IPS-15b (cell line): ENCODE data around the gene DHCR7.

Source experiments
- H3K27me3 ChIP-seq: one replicate; pipeline ENCODE4 v1.6.1; 2013; ENCODE audit warnings: low read length; ENCODE audit not compliant: control insufficient read depth, insufficient read depth
- H3K36me3 ChIP-seq: one replicate; pipeline ENCODE4 v1.6.1; 2013; ENCODE audit warnings: low read length; ENCODE audit not compliant: control insufficient read depth, insufficient read depth
- H3K4me1 ChIP-seq: one replicate; pipeline ENCODE4 v1.6.1; 2013; ENCODE audit warnings: mild to moderate bottlenecking, low read length; ENCODE audit not compliant: control insufficient read depth, insufficient read depth
- H3K4me3 ChIP-seq: one replicate; pipeline ENCODE4 v1.5.1; 2013; ENCODE audit warnings: low read depth, low read length
- H3K9ac ChIP-seq: one replicate; pipeline ENCODE4 v1.6.1; 2013; ENCODE audit warnings: low read depth, mild to moderate bottlenecking, low read length
- H3K9me3 ChIP-seq: one replicate; pipeline ENCODE4 v1.6.1; 2013; ENCODE audit warnings: mild to moderate bottlenecking, low read length; ENCODE audit not compliant: control insufficient read depth, insufficient read depth

The DHCR7 gene

DNA sequence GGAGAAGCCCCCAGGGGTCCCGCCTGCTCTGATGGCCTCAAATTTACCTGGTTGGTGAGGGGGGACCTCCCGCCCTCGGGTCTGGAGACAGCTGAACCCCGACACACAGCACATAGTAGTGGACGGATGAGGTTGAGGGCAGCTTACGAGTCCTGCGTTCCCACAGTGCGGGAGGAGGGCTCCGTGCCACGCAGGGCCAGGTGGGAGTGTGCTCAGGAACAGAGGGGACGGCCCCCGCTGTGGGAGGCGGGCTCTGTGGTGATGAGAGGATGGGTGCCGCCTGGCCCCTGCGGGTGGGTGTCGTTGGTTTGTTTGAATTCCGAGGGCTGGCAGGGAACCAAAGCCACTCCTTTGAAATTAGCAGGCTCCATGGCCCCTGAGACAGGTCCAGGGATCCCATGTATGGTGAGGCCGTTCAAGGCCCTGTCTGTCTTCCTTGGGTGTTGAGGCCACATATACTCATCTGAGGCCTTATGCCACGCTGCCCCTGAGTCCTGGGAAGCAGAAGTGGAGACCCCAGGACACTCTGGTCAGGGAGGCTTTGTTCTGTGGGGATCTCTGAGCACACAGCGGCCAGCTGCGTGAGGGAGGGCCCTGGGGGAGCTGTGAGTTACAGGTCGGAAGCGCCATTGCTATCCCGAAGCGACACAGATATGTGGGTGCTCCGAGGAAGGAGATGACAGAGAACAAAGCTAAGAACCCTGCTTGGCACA is 26.7 kb upstream of the DHCR7 start:
- no peaks in the 10 kb centered on the region for H3K27me3 ChIP-seq
- H3K9ac ChIP-seq: no peak overlapping the region
- no peaks in the 10 kb centered on the region for H3K9me3 ChIP-seq
- H3K4me3 ChIP-seq: no peak overlapping the region
- H3K4me1 ChIP-seq: peaks cover 3% of the 10 kb centered on the region
- H3K36me3 ChIP-seq: peaks cover 25% of the 10 kb centered on the region

DNA sequence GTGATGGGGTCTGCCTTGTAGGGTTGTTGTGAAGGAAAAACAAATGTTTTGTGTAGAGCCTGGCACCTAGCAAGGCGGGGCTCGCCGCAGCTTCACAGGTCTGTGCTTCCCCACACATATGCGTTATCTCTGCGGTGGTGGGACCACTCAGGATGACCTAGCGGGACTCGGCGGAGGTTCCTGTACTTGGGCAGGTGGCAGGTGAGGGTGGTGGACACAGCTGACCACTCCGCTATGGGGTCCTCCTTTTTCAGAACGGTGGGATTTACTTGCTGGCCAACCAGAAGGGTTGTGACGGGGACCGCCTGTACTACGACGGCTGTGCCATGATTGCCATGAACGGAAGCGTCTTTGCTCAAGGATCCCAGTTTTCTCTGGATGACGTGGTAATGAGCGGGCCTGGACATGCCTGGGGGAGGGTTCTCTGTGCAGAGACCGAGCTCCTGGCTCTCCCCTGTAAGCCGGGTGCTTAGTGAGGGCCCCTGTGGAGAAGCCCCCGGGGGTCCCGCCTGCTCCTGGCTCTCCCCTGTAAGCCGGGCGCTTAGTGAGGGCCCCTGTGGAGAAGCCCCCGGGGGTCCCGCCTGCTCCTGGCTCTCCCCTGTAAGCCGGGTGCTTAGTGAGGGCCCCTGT is 26.1 kb upstream of the DHCR7 start:
- Histone ChIP-seq H3K9ac (no peak overlapping the region), H3K4me3 (no peak overlapping the region), H3K4me1 (peaks cover 3% of the 10 kb centered on the region), H3K27me3 (no peaks in the 10 kb centered on the region), H3K9me3 (no peaks in the 10 kb centered on the region), H3K36me3 (peaks cover 22% of the 10 kb centered on the region)

DNA sequence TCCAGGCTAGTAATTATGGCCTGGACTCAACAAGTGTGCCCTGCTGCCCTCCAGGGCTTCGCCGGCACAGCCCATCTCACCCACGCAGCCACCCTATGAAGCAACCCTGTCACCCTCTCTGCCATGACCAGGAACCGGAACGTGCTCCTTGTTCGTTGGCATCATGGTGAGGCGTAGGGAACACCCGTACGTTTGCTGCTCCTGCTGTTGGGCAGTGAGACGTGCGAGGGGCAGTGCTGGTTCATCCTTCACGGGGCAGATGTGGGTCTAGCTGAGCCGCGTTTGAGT is 25.5 kb upstream of the DHCR7 start:
- no peaks in the 10 kb centered on the region for H3K27me3 ChIP-seq
- H3K36me3 ChIP-seq: peaks cover 22% of the 10 kb centered on the region
- H3K4me1 ChIP-seq: peaks cover 3% of the 10 kb centered on the region
- H3K4me3 ChIP-seq: no peak overlapping the region
- H3K9me3 ChIP-seq: no peaks in the 10 kb centered on the region
- no peak overlapping the region for H3K9ac ChIP-seq

DNA sequence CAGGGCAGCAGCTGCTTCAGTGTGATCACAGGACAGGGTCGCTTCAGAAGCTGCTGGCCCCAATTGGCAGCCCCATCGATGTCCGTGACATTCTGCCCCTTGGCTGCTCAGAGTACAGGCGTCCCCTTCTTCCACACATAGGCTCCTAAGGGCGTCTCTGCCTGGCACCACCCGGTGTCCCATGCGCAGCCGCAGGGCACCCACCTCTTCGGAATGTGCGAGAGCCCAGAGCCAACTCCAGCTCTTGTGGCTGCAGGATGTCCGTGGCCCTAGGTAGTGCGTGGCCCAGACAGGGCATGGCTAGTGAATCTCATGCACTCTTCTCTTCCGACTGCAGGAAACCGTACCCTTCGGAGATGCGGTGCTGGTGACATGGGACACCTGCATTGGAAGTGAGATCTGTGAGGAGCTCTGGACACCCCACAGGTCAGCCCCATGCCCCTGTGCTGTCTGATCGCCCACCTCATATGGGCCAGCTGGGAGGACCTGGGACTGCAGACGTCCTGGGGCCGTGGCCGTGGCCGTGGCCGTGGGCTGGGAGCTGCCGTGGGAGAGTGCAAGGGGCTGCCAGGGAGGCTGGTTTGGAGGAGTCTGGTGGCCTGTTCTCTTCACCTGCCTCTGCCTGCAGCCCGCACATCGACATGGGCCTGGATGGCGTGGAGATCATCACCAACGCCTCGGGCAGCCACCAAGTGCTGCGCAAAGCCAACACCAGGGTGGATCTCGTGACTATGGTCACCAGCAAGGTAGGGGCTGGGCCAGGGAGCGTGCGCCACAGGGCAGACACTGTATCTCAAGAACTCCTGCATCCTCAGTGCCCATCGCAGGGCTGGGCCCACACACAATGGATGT is 25.0 kb upstream of the DHCR7 start:
- H3K4me1 ChIP-seq: peaks cover 3% of the 10 kb centered on the region
- H3K9ac ChIP-seq: no peak overlapping the region
- H3K4me3 ChIP-seq: no peak overlapping the region
- H3K9me3 ChIP-seq: no peaks in the 10 kb centered on the region
- H3K27me3 ChIP-seq: no peaks in the 10 kb centered on the region
- H3K36me3 ChIP-seq: peaks cover 19% of the 10 kb centered on the region

DNA sequence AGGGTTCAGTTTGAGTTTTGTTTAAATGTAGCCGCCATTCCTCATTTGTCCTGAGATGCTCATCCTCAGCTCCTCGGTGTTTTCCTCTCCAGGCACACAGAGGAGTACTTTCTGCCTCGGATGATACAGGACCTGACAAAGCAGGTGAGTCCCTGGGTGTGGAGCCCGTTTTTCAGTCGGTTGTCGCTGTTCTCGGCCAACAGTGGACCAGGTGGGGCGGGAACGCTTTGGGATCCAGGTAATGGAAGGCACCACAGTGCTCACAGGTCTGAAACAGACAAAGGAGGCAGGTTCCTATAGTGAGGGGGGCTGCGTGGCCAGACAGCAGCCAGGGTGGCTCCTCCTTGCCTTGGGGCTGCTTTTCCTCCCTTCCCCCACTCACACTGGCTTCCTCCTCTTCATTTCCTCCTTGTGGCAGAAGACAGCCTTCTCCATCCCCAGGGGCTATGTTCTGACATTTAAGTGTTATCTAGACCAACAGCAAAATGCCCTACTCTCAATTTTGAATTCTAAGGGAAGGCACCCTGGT is 24.2 kb upstream of the DHCR7 start:
- no peak overlapping the region for H3K9ac ChIP-seq
- H3K36me3 ChIP-seq: peaks cover 19% of the 10 kb centered on the region
- peaks cover 3% of the 10 kb centered on the region for H3K9me3 ChIP-seq
- no peak overlapping the region for H3K4me3 ChIP-seq
- peaks cover 1% of the 10 kb centered on the region for H3K4me1 ChIP-seq
- no peaks in the 10 kb centered on the region for H3K27me3 ChIP-seq

DNA sequence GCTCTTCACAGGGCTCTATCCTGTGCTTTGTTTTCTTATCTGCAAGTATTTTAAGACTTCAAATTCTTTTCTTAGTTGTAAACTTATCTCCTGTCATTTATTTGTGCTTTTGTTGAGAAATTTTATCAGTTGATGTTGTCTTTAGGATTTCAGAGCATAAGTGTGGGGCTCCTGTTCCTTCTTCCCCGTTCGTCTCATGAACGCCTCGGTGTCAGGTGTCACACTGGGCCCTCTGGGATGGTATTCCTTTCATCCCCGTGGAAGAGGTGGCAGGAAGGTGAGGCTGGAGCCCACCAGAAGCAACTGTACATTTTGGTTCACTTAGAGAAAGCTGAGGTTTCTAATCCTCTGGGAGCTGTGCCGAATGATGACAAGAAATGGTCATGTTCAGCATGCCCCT is 22.8 kb upstream of the DHCR7 start:
- Histone ChIP-seq H3K9ac (no peak overlapping the region), H3K36me3 (peaks cover 13% of the 10 kb centered on the region), H3K27me3 (no peaks in the 10 kb centered on the region), H3K4me3 (no peak overlapping the region), H3K9me3 (peaks cover 3% of the 10 kb centered on the region), H3K4me1 (no peaks in the 10 kb centered on the region)

DNA sequence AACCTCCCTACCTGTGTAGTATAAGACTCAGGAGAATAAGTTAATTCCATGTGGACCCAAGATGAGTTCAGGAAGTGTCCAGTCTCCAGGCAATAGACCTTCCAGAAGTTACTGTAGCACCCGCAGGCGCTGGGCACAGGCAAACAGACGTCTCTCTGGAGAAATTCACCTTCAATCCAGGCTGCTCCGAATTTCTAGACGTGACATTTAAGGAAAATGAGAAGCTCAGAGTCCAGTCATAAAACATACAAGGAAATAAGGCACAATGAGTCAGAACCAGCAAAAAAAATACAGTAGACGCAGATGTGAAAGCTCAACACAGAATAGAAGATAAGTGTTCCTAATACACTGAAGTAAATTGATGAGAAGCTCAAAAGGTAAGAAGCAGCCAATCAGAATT is 19.0 kb upstream of the DHCR7 start:
- no peaks in the 10 kb centered on the region for H3K36me3 ChIP-seq
- H3K4me1 ChIP-seq: no peaks in the 10 kb centered on the region
- H3K4me3 ChIP-seq: no peak overlapping the region
- no peak overlapping the region for H3K9ac ChIP-seq
- H3K9me3 ChIP-seq: peaks cover 3% of the 10 kb centered on the region
- no peaks in the 10 kb centered on the region for H3K27me3 ChIP-seq

DNA sequence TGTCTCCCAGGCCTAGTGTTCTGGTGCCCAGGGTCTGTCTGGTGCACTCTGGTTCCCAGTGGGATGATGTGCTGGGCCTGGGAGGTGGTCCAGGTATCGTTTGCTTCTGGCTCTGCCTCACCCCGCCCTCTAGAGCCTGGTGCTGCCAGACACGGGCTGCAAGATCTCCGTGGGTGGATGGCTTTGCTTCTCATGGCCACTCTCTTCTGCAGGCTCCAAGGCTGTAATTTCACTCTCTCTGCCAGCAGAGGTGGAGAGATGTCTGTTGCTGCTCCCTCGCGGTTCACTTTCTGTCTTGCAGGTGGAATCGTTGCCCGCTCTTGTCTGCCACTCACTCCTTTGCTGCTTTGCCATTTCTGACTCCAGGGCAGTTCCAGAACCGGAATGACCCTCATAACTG is 18.2 kb upstream of the DHCR7 start:
- Histone ChIP-seq H3K27me3 (no peaks in the 10 kb centered on the region), H3K4me1 (no peaks in the 10 kb centered on the region), H3K36me3 (no peaks in the 10 kb centered on the region), H3K9ac (no peak overlapping the region), H3K9me3 (peaks cover 3% of the 10 kb centered on the region), H3K4me3 (no peak overlapping the region)

DNA sequence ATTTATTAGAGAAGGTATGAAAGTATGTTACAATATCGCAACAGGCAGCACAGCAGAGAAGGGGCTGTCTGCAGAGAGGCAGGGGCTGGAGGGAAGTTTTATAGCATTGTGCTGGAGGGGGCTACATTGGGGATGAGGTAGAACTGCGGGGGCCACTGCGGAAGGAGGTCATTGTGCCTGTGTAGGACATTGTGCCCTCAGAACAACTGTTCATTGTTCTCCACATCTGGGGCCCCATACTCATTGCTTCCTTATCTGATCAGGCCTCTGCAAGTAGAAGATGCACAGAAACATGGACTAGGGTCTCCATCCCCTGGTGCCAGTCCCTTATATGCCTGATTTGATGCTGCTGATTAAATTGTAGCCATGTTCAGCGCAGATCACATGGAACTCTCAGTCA is 16.9 kb upstream of the DHCR7 start:
- Histone ChIP-seq H3K27me3 (no peaks in the 10 kb centered on the region), H3K9me3 (peaks cover 3% of the 10 kb centered on the region), H3K9ac (no peak overlapping the region), H3K4me1 (no peaks in the 10 kb centered on the region), H3K4me3 (no peak overlapping the region), H3K36me3 (no peaks in the 10 kb centered on the region)

DNA sequence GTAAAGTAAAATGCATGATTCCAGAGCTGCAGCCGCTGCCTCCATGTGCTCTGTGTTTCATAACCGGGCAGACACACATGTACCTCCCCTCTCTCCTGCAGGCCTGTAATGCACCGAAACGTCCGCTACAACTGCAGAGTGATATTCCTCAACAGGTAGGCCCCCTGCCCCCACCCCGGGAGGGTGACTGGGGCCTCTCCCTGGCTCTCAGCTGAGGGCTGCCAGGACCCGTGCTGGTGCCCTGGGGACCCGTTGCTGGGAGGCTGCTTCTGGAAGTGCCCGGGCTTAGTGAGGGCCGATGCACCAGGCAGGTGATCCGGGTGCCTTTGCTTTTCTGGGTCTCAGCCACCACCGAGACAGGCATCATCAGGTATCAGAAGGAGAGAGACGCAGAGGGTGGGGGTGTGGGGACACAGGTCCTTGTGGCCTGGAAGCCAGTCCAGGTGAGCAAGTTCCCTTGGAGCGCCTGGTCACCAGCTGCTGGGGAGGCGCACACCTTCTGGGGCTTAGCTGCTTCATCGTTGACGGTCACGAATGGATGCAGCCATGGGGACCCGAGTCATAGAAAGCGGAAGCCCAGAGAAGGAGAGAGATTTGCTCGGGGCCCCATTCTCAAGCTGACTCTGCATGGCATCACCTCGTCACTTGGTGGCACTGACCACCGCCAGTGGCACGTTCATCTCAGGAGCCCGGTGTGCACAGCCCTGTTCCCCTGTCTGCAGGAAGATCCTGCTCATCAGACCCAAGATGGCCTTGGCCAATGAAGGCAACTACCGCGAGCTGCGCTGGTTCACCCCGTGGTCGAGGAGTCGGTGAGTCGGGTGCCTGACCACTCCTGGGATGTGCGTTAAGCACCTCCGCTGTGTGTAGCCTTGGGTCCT is 15.4 kb upstream of the DHCR7 start:
- no peak overlapping the region for H3K9ac ChIP-seq
- H3K4me3 ChIP-seq: no peak overlapping the region
- peaks cover 12% of the 10 kb centered on the region for H3K36me3 ChIP-seq

DNA sequence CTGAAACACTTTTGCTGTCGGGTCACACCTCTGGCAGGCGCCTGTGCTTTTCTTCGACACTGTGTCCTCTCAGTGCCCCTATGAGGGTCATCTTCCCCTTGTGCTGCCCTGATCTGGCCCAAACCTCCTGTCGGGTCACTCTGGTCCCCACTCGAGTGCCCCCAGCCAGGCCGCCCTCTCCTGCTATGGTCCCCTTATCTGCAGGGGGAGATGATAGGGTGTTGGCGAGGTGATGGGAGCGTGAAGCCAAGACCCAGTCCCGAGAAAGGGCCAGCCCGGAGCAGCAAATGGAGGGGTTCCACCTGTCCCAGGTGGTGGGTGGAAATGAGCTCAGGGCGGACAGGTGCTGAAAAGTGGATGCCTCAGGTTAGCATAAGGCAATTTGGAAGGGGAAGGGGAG is 14.5 kb upstream of the DHCR7 start:
- no peaks in the 10 kb centered on the region for H3K4me1 ChIP-seq
- no peaks in the 10 kb centered on the region for H3K27me3 ChIP-seq
- H3K4me3 ChIP-seq: no peak overlapping the region
- no peak overlapping the region for H3K9ac ChIP-seq
- H3K9me3 ChIP-seq: no peaks in the 10 kb centered on the region
- peaks cover 18% of the 10 kb centered on the region for H3K36me3 ChIP-seq

More for the DNA sequence above, 15.4 kb upstream of the DHCR7 start:
- Histone ChIP-seq H3K4me1 (no peaks in the 10 kb centered on the region), H3K27me3 (no peaks in the 10 kb centered on the region), H3K9me3 (peaks cover 3% of the 10 kb centered on the region)
